GM12878 (cell line): ENCODE results near the gene STK39. TPM values are rescaled to one million over a fixed set of nuclear protein-coding genes. Genes with fewer than 3 reads are reported as not detected.

ENCODE experiments used
- ATAC-seq: fragments of 200-7000 bp; cut with Tn5 transposase; 3 replicates; pipeline ENCODE4 v1.9.1; 2020; ENCODE audit warnings: mild to moderate bottlenecking, moderate library complexity
- BruUV-seq: library from RNA; stranded (reverse); fragments of 400-500 nt; replicated peaks from 2 replicates; lab custom pipeline; 2021; lab: Mats Ljungman, UMichigan
- CTCF ChIA-PET: fragments of 300-600 bp; sonication (Branson Sonifier 250); formaldehyde crosslinking; extraction: SDS; loops from one replicate; lab custom pipeline; 2021; ENCODE audit warnings: inconsistent platforms; lab: Yijun Ruan, JAX
- POLR2A ChIA-PET: fragments of 350-600 bp; formaldehyde crosslinking; extraction: SDS; loops from one replicate; lab custom pipeline; 2021; ENCODE audit warnings: inconsistent platforms; lab: Charles Lee
- RAD21 ChIA-PET: fragments of 300-600 bp; sonication (Branson Sonifier 250); formaldehyde crosslinking; loops from one replicate; lab custom pipeline; 2023; ENCODE audit warnings: antibody characterized with exemption; ENCODE audit not compliant: unreplicated experiment; lab: Charles Lee
- SMC1A ChIA-PET: fragments of 300-600 bp; sonication (Branson Sonifier 250); formaldehyde crosslinking; loops from one replicate; lab custom pipeline; 2023; ENCODE audit not compliant: unreplicated experiment, uncharacterized antibody; lab: Charles Lee
- DNase-seq: peaks from one replicate; pipeline ENCODE4 v3.0.0-alpha.2; 2011; ENCODE audit warnings: low read depth, low spot score
- FAIRE-seq: peaks from 3 replicates; lab custom pipeline; 2011; peaks lifted over from hg19 to GRCh38; lab: Jason Lieb, UNC
- H2AFZ ChIP-seq: 2 replicates; pipeline ENCODE4 v1.6.0; 2011; ENCODE audit warnings: low read depth, low read length, control low read depth; ENCODE audit not compliant: control insufficient read depth
- H3K27ac ChIP-seq: 2 replicates; pipeline ENCODE4 v1.5.1; 2011; ENCODE audit warnings: control low read depth; ENCODE audit not compliant: control insufficient read depth, insufficient read depth
- H3K27me3 ChIP-seq, 2 experiments: replicated peaks in 1 of 2; 2 replicates each; pipeline versions ENCODE4 v1.6.0 to v1.6.1; 2011; ENCODE audit warnings: low read length in 1 of 2; ENCODE audit not compliant: control insufficient read depth in 2 of 2, insufficient read depth in 2 of 2
- H3K36me3 ChIP-seq, 2 experiments: 2 replicates each; pipeline ENCODE4 v1.5.1; 2011; ENCODE audit warnings: low read length in 1 of 2; ENCODE audit not compliant: control insufficient read depth in 2 of 2, insufficient read depth in 2 of 2
- H3K4me1 ChIP-seq: 2 replicates; pipeline ENCODE4 v1.6.1; 2011; ENCODE audit warnings: mild to moderate bottlenecking, low read length, moderate library complexity, mixed read lengths; ENCODE audit not compliant: control insufficient read depth, insufficient read depth
- H3K4me2 ChIP-seq: 2 replicates; pipeline ENCODE4 v1.6.0; 2011; ENCODE audit warnings: control low read depth; ENCODE audit not compliant: control insufficient read depth, insufficient read depth
- H3K4me3 ChIP-seq: fragments of 200-600 bp; sonication (generic); 2 replicates; pipeline ENCODE4 v1.5.1; 2016
- H3K79me2 ChIP-seq: 2 replicates; pipeline ENCODE4 v1.6.0; 2011; ENCODE audit warnings: low read length; ENCODE audit not compliant: control insufficient read depth, insufficient read depth
- H3K9ac ChIP-seq: 2 replicates; pipeline ENCODE4 v1.8.0; 2011; ENCODE audit warnings: low read length, control low read depth, mixed read lengths; ENCODE audit not compliant: control insufficient read depth, insufficient read depth
- H3K9me3 ChIP-seq: replicated peaks from 3 replicates; pipeline ENCODE4 v1.5.1; 2011; ENCODE audit warnings: mild to moderate bottlenecking, low read length; ENCODE audit not compliant: control insufficient read depth, insufficient read depth
- H4K20me1 ChIP-seq: 2 replicates; pipeline ENCODE4 v1.6.0; 2011; ENCODE audit not compliant: control insufficient read depth, insufficient read depth
- BRCA1 ChIP-seq: IDR thresholded peaks from 2 replicates; pipeline ENCODE4 v1.6.1; 2011; ENCODE audit warnings: low read depth, low read length, improper control_type of control experiment
- CHD1 ChIP-seq: IDR thresholded peaks from 2 replicates; pipeline ENCODE4 v1.6.1; 2012; ENCODE audit warnings: low read depth, low read length, improper control_type of control experiment
- CREB1 ChIP-seq: IDR thresholded peaks from 2 replicates; pipeline ENCODE4 v1.6.1; 2012; ENCODE audit warnings: low read depth, mild to moderate bottlenecking, inconsistent platforms
- CTCF ChIP-seq, 3 experiments: IDR thresholded peaks in 2 of 3; conservative IDR thresholded peaks in 1 of 3; 2 replicates each; pipeline ENCODE4 v1.5.1; 2011; ENCODE audit warnings: low read depth in 3 of 3, low read length in 3 of 3, mild to moderate bottlenecking in 3 of 3, control low read depth in 2 of 3, moderate library complexity in 2 of 3, inconsistent platforms in 1 of 3, mixed read lengths in 1 of 3; ENCODE audit not compliant: control insufficient read depth in 2 of 3, insufficient read depth in 1 of 3; ENCODE audit errors: extremely low read depth in 1 of 3
- E4F1 ChIP-seq: fragments of 450-650 bp; IDR thresholded peaks from 2 replicates; pipeline ENCODE4 v1.6.1; 2018; ENCODE audit warnings: borderline replicate concordance, mild to moderate bottlenecking; ENCODE audit not compliant: partially characterized antibody
- EED ChIP-seq: sonication (generic); IDR thresholded peaks from 2 replicates; pipeline ENCODE4 v1.6.1; 2016; ENCODE audit warnings: antibody characterized with exemption, low read depth
- HCFC1 ChIP-seq: fragments of 150-350 bp; IDR thresholded peaks from 2 replicates; pipeline ENCODE4 v1.6.1; 2014; ENCODE audit warnings: low read length
- NBN ChIP-seq: fragments of 450-650 bp; IDR thresholded peaks from 2 replicates; pipeline ENCODE4 v1.6.1; 2016
- NFIC ChIP-seq: IDR thresholded peaks from 2 replicates; pipeline ENCODE4 v1.6.1; 2012; ENCODE audit warnings: low read depth, mild to moderate bottlenecking, inconsistent platforms, low read length, moderate library complexity
- NFYB ChIP-seq: IDR thresholded peaks from 2 replicates; pipeline ENCODE4 v1.6.1; 2011; ENCODE audit warnings: low read depth, mild to moderate bottlenecking, low read length, improper control_type of control experiment, moderate library complexity; ENCODE audit not compliant: insufficient read depth
- PAX5 ChIP-seq: IDR thresholded peaks from 2 replicates; pipeline ENCODE4 v1.6.1; 2011; ENCODE audit warnings: low read depth, low read length, borderline replicate concordance
- PML ChIP-seq: IDR thresholded peaks from 2 replicates; pipeline ENCODE4 v1.6.1; 2012; ENCODE audit warnings: low read length, inconsistent platforms
- RAD51 ChIP-seq: fragments of 450-650 bp; IDR thresholded peaks from 2 replicates; pipeline ENCODE4 v1.6.1; 2016; ENCODE audit warnings: moderate library complexity, mild to moderate bottlenecking, inconsistent platforms
- SMAD1 ChIP-seq: fragments of 450-650 bp; IDR thresholded peaks from 2 replicates; pipeline ENCODE4 v1.6.1; 2018; ENCODE audit warnings: mild to moderate bottlenecking, low read depth; ENCODE audit not compliant: partially characterized antibody
- SREBF2 ChIP-seq: IDR thresholded peaks from 2 replicates; pipeline ENCODE4 v1.6.1; 2012; ENCODE audit warnings: mild to moderate bottlenecking, low read length
- SUPT20H ChIP-seq: IDR thresholded peaks from 2 replicates; pipeline ENCODE4 v1.6.1; 2011; ENCODE audit warnings: low read depth, mild to moderate bottlenecking, low read length, moderate library complexity, borderline replicate concordance; ENCODE audit not compliant: control insufficient read depth
- WRNIP1 ChIP-seq: IDR thresholded peaks from 2 replicates; pipeline ENCODE4 v1.6.1; 2011; ENCODE audit warnings: low read depth, low read length, improper control_type of control experiment, borderline replicate concordance
- WGBS: methylation state at CpG from one replicate; pipeline ENCODE4 v1.1.6; 2016; ENCODE audit warnings: low lambda C conversion rate; ENCODE audit not compliant: insufficient replicate concordance, insufficient coverage; ENCODE audit errors: missing lambda C conversion rate; 5-methylcytosine and 5-hydroxymethylcytosine counted together
- in situ Hi-C: fragments of 300-500 bp; cut with MboI; formaldehyde crosslinking; loops from 9 replicates; pipeline ENCODE4 v1.14.3; 2018; ENCODE audit warnings: mixed read lengths
- intact Hi-C: fragments of 100-400 bp; cut with micrococcal nuclease; formaldehyde crosslinking; loops from one replicate; pipeline ENCODE4 v1.14.2; 2022; ENCODE audit not compliant: unreplicated experiment
- polyA plus RNA-seq, 11 experiments: library from polyadenylated mRNA; depleted of rRNA in 4 of 11; unstranded in 6 of 11; stranded (reverse) in 5 of 11; fragments of >200 nt; fragmentation: Nextera tagmentation in 4 of 11; fragmentation: Illumina TruSeq in 1 of 11; extraction: Ambion mirVana in 4 of 11; extraction: Trizol in 1 of 11; gene quantifications; 1 replicate in 1 of 11; 2 replicates in 10 of 11; pipeline versions ENCODE4 v1.2.1 to v1.2.3, GENCODE V29; 2011 to 2016; ENCODE audit warnings: inconsistent platforms in 2 of 11, missing spikeins in 2 of 11, low read depth in 1 of 11
- total RNA-seq, 4 experiments: library from RNA; depleted of rRNA in 3 of 4; stranded (reverse); fragments of >200 nt in 3 of 4; fragmentation: Illumina TruSeq in 1 of 4; extraction: Trizol in 1 of 4; gene quantifications; 2 replicates each; pipeline versions ENCODE4 v1.2.1 to v1.2.3, GENCODE V29; 2013 to 2021
- TF ChIP-seq, protein P1 (sequence below): fragments of 450-650 bp; IDR thresholded peaks from 2 replicates; pipeline ENCODE4 v1.6.1; 2016; ENCODE audit warnings: mild to moderate bottlenecking, moderate library complexity, borderline replicate concordance

The STK39 gene
- total and polyA plus RNA-seq, 10 of the 15 experiments (the other 5 are each of a cell fraction or from before 2014, with no cell fraction given), result 0.03 to 0.21 (median 0.07) TPM; not detected in 5

DNA sequence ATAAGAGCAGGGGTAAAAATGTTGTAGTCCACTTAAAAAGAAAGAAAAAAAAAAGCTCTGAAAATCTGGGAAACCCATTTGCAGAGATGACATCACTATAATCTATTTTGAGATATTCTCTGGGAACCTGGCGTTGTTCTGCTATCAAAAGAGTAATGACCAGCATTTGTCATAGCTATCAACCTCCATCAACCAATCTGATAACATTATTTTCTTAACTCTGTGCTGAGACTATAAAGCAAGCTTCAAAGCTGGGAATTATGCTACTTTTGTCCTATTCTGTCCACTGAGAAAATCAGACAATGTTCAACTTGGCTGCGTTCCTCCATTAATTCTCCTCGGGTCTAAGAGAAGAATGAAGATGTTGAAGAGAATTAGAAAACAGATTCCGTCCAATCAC lies 107.5 kb downstream of the STK39 start:
- Histone ChIP-seq H3K36me3 (no peaks in the 10 kb centered on the region), H3K27ac (no peak overlapping the region), H3K4me1 (no peaks in the 10 kb centered on the region), H3K9ac (no peak overlapping the region), H3K9me3 (no peaks in the 10 kb centered on the region), H4K20me1 (no peaks in the 10 kb centered on the region), H2AFZ (no peak overlapping the region), H3K4me2 (no peak overlapping the region), H3K79me2 (no peaks in the 10 kb centered on the region), H3K27me3 (peaks cover 0 to 5% of the 10 kb centered on the region in 2 experiments; a peak in 1 of 4 replicates), H3K4me3 (no peak overlapping the region)
- no peak for DNase-seq
- ChIA-PET SMC1A (interaction anchor here (1.1 kb wide), 1 partner anchor 16 kb away, joined by 3 read pairs; no protein-coding TSS in a partner anchor), CTCF (interaction anchor here (0.7 to 1.7 kb wide), 2 partner anchors 21 to 25 kb away, joined by 3 to 4 read pairs; no protein-coding TSS in a partner anchor), POLR2A (no interaction called here), RAD21 (no interaction called here)
- ATAC-seq, result no peak
- BruUV-seq, result no TSS peak
- 87% methylated on average over 4 of the region's 4 CpGs for WGBS
- no peak for FAIRE-seq
- in situ Hi-C loops, result loop anchor here (5.0 kb wide), 1 partner anchor 782 kb away; no protein-coding TSS in a partner anchor
- intact Hi-C loops, result no loop called here
- TF ChIP-seq BRCA1, result no peak
- TF ChIP-seq EED, result no peak
- TF ChIP-seq CTCF (IDR thresholded peaks at IDR 0.05 in 2 of 3, conservative IDR thresholded peaks at IDR 0.05 in 1 of 3; ENCODE audit: control insufficient read depth in 2 of 3, extremely low read depth in 1 of 3, insufficient read depth in 1 of 3, low read depth in 3 of 3, low read length in 3 of 3), result no peak
- TF ChIP-seq, protein P1, sequence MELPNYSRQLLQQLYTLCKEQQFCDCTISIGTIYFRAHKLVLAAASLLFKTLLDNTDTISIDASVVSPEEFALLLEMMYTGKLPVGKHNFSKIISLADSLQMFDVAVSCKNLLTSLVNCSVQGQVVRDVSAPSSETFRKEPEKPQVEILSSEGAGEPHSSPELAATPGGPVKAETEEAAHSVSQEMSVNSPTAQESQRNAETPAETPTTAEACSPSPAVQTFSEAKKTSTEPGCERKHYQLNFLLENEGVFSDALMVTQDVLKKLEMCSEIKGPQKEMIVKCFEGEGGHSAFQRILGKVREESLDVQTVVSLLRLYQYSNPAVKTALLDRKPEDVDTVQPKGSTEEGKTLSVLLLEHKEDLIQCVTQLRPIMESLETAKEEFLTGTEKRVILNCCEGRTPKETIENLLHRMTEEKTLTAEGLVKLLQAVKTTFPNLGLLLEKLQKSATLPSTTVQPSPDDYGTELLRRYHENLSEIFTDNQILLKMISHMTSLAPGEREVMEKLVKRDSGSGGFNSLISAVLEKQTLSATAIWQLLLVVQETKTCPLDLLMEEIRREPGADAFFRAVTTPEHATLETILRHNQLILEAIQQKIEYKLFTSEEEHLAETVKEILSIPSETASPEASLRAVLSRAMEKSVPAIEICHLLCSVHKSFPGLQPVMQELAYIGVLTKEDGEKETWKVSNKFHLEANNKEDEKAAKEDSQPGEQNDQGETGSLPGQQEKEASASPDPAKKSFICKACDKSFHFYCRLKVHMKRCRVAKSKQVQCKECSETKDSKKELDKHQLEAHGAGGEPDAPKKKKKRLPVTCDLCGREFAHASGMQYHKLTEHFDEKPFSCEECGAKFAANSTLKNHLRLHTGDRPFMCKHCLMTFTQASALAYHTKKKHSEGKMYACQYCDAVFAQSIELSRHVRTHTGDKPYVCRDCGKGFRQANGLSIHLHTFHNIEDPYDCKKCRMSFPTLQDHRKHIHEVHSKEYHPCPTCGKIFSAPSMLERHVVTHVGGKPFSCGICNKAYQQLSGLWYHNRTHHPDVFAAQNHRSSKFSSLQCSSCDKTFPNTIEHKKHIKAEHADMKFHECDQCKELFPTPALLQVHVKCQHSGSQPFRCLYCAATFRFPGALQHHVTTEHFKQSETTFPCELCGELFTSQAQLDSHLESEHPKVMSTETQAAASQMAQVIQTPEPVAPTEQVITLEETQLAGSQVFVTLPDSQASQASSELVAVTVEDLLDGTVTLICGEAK, result no peak
- TF ChIP-seq PAX5, result no peak
- TF ChIP-seq SMAD1, result no peak
- TF ChIP-seq HCFC1, result no peak
- TF ChIP-seq E4F1, result no peak
- no peak for TF ChIP-seq NFYB
- TF ChIP-seq CHD1, result no peak
- TF ChIP-seq SREBF2, result no peak
- TF ChIP-seq WRNIP1, result no peak
- TF ChIP-seq SUPT20H, result no peak
- no peak for TF ChIP-seq RAD51
- TF ChIP-seq CREB1, result no peak
- TF ChIP-seq NFIC, result no peak
- no peak for TF ChIP-seq NBN
- no peak for TF ChIP-seq PML
